NCI-H187 treated with DMSO at 0.1 percent for 48 hours (cell line): ENCODE results near the gene FRS3.
"Not testable (repeated sequence)": the region's sequence is repeated elsewhere in the genome, so short reads cannot be mapped to it uniquely, and the experiment has no call there.

ENCODE experiments used
- DNase-seq: peaks from one replicate; lab custom pipeline; 2025; lab: John Stamatoyannopoulos, UW

The FRS3 gene

DNA sequence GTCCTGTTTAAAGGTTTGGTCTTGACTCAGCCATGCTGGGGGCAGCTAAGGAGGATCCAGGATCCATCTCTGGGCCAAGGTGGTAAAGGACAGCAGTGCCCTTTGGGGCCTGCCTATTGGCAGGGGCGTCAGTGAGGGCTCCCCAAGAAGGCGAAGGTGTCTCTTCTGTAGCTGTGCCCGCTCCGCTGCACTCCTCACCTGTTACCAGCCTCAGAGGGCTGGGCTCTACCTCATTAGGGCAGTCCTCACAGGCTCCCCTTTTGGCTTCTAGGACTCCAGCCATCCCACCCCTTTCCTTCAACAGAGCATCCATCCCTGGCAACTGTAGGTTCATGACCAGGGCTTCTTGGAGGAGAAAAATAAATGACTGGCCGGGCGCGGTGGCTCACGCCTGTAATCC, 10.3 kb downstream of the FRS3 start:
- DNase-seq: no peak

DNA sequence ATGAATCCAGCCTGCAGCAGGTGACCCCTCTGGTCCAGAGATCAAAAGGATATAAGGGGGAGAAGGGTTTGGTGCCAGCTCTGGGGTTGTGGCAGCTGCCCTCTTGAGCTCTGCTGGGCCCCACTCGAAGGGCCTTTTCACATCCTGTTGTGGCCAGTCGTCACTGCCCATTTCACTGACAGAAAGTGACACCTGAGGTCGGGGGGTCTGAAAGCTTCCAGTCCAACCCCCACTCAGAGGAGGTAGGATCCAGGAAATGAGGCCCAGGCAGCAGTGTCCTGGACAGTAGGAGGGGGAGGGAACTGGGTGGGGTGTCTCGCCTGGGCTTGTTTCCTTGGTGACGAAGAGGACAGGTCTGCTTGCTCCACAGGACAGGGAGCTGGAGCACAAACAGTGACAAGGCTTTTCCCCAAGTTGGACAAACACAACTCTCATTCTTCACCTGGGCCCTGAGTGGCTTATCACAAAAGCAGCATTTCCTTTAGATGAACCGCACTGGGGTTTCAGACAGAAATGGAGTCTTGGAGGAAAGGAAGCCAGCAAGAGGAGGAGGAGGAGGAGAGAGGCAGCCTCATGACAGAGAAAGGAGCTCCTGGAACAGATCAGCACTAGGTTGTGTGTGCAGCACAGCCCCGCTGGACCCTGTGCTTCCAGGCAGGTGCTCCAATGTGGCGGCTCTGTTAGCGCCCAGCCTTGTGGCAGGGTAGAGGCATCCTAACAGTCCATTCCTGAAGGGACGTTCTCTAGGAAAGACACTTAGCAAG, 11.0 kb downstream of the FRS3 start:
- no peak for DNase-seq

DNA sequence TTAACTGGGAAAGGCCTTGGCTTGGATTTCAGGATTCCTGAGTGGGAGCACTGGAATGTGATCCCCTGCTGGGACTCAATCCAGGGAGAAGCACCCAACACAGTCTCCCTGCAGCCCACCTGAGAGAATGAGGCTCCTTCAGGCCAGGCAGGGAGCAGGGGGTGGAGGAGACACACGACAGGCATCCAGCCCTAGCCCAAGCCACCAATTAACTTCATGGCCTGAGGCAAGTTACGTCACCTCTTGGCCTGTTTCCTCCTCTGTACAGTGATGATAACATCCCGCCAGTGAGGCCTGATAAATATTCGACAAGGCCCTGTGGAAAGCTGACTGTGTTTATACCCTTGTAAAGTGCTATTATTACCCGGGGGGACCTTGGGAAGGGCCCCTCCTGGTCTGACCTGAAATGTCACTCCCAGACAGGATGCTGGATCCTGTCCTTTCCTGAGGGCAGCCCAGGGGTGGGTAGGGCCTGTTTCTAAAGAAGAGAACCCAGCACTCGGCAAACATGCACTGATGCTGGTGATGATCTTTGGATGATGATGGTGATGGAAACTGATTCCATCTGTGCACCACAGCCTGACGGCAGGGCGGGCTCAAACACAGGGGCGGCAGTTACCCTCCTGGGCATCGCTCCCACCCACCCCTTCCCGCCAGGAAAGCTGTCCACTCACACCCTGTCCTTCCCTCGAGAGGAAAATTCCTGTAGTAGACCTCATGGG, 12.4 kb downstream of the FRS3 start:
- no peak for DNase-seq

DNA sequence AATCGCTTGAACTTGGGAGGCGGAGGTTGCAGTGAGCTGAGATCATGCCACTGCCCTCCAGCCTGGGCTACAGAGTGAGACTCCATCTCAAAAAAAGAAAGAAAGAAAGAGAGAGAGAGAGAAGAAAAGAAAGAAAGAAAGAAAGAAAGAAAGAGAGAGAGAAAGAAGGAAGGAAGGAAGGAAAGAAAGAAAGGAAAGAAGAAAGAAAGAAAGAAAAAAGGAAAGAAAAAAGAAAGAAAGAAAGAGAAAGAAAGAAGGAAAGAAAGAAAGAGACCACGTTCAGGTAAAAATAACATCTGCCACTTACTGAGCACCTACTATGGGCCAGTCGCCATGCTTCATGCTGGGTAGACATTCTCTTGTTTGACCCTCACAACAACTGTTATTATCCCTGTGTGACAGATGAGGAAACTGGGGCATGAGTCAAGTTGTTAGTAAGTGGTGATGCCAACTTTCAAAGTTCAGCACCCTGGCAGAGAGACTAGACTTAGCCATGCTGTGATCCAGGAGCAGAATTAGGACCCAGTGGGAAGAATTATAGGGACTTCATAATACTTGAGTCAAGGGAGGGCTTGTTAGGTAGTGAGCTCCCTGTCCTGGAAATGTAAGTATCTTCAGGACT, 13.5 kb downstream of the FRS3 start:
- DNase-seq: not testable (repeated sequence)

DNA sequence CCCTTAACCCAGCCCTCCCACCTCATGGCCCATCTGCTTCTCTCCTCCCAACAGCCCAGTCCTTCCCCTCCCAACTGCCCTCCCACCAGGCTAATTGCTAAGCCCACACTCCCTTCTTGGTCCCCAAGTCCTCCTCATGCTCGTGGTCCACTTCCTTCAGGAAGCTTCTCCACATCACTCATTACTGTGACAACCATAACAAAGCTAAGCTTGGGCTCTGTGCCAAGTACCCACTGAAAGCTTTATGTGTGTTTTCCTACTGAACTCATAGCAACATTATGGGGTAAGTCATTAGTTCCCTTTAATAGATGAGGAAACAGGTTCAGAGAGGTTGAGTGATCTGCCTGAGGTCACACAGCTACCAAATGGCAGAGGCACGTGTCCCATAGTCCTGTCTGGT, 16.2 kb downstream of the FRS3 start:
- DNase-seq: no peak

DNA sequence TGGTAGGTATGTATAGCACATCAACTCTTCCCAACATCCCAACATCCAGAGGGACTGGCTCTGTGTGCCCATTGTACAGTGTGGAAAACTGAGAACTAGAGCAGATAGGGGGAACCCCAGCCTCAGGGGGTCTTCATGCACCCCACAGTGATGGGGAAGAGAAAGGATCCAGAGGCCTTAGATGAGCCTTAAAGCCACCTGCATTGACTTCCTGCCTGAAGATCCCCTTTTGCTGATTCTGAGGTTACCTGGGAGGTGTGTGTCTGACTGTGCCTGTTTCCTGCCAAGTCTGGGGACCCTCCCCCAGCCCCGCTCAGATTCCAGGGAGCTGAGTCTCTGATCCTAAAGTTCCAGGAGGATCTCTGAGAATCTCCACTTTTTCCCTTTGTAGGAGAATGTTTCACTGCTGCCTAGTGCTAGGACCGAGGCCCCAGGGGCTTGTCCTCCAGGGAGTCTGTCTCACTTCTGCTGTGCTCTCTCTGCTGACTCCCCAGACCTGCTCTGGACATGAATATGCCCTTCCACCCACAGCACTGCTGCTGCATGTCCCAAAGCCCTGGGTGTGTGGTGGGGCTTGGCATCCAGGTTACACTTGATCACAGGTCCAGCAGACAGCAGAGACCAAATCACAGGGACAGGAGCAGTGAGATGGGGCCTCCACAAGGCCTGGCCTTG, 19.7 kb downstream of the FRS3 start:
- DNase-seq: no peak

DNA sequence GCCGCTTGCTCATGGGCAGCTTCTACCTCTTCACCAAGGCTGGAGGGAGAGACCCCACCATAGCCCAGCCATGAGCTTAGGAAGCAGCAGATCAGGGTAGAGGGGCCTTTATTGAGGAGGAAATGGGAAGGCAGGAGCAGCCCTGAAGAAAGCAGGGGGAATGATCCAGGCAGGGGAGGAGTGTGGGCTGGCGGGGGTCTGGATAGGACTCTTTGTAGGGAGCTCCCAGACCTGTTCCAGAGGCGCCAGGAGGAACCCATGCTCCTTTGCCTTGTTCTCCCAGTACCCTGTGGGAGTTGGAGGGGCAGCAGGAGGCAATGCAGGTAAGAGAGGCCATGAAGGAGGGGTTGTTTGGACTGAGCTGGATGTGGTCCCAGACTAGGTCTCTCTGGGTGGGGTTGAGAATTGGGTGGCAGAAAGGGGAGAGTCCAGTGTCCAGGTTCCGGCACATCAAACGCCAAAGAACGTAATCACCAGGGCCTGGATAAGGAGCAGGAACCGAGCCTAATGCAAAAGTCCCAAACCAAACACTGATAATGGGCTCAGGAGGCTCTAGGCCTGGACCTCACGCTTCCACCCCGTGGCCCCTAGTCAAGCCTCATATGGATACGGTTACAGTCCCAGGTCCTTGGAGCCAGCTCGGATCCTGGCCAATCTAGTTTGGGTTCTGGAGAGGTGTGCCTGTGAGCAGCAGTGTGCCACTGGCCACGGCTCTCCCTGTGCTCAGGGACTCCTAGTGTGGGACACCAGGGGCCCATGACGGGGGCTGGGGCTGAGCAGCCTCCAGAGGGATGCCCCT, 20.4 kb downstream of the FRS3 start:
- no peak for DNase-seq

DNA sequence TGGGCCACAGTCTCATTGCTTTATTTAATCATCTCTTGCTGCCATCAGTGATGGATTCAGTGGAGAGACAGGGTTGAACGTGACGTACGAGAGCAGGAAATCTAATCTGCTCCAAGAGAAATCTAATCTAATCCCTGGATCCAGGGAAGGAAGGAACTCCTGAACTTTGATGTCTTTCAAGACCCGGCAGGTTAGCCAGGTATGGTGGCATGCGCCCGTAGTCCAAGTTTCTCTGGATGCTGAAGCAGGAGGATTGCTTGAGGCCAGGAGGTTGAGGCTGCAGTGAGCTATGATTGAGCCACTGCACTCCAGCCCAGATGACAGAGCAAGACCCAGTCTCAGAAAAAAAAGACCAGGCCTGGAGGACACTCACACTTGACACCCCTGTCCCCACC, 21.1 kb downstream of the FRS3 start:
- DNase-seq: no peak

DNA sequence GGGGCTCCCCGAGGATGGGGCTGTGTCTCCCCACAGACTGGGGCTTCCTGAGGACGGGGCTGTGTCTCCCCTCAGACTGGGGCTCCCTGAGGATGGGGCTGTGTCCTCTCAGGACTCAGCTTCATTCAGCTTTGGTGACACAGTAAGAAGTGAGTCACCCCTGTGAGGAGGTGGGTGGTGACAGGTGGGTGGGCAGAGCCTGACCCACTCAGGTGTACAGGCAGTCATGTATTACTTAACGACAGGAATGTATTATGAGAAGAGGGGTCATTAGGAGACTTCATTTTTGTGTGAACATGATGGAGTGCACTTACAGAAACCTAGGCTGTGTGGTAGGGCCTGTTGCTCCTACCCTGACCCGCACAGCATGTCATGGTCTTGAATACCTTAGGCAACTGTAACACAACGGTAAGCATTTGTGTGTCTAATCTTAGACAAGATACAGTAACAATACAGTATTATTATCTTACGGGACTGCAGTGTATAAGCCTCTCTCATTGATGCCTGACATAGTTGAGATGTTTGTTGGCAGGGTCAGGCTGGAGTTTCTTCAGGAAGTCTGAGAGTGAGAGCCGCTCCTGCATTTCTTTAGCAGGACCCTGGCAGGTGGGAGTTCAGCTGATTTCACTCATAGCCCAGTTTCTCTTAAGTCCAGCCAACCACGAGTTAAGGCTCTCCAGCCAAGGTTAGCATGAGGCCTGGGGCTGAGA, 21.6 kb downstream of the FRS3 start:
- no peak for DNase-seq

DNA sequence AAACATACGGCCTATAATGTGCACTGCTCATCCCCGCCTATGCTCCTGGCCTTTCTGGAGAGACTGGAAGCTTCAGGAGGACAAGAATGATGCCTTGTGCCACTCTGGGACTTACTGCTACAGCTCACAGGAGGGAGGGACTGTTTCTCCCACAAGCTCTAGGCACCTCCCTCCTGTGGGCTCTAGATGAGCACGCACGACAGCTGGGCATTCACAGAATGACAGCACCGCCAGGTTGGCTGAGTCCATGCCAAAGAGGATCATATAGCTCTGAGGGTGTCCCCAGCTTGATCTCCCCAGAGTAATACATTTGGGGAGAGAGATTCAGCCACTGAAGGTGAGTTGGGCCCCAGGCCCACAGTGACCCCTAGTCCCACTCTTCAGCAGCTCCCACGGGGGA, 22.4 kb downstream of the FRS3 start:
- DNase-seq: no peak

DNA sequence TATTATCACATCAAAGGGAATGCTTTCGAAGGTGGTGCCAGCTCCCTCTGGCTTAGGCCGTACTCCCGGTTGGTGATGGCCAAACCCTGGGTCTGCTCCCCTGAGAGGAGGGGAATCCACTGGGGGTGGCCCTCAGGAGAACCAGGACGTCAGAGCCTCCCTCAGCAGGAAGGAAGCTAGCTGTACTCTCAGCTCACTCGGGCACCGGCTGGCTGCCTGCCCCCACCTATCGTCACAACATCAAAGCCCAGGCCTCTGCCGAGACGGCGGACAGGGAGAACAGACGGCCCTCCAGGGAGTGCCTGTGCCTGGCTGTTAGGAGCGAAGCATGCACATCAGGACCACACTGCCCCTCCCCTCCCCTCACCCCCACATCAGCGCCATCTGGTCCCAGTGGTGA, 23.3 kb downstream of the FRS3 start:
- DNase-seq: no peak

DNA sequence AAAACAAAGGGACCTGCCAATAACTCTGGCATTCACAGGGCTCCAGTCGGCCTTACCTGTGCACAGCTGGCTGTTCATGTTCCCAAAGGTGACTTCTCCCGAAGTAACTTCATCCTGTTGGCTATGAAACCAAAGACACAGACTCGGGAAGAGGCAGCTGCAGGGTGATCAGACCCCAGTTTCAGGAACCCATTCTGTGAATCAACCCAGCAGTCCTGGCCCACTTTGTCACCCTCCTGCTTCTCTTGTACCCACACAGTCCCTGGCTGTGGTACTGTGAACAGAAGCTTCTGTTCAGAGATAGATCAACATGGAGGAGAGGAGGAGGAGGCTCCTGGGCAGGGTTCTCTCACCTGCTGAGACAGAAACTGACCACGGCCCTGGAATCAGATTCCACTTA, 23.8 kb downstream of the FRS3 start:
- DNase-seq: no peak

DNA sequence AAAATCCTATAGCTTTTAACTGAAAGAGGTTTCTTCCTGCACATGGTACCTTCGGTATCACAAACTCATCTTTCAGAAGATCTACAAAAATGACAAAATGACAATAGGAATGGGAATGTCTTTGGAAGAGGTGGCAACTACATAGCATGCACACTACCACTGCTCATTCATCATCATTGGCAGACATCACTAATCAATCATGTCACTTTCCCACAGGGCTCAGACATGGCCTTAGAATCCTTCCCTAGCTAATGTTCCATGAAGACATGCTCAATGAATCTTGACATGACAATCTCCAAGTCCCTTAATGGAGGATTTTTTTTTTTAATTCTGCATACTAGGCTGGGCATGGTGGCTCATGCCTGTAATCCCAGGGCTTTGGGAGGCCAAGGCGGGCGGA, 29.3 kb downstream of the FRS3 start:
- no peak for DNase-seq

DNA sequence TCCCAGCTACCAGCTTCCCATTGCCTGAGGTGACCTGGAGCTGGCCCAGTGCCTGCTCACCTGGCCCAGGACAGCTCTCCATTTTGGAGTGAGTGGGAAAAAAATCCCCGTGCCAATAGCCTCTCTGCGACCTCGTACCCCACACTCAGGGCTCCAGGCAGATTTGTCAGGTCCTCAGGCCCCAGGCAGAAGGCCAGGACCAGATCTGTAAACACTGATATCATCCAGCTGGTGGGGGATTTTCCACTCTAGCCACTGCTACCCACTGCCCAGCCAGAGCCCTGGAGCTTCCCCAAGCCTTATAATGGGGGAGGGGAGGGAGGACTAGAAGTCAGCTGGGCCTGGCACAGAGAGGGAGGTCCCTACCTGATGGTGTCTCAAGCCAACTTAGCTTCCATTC, 31.2 kb downstream of the FRS3 start:
- no peak for DNase-seq

DNA sequence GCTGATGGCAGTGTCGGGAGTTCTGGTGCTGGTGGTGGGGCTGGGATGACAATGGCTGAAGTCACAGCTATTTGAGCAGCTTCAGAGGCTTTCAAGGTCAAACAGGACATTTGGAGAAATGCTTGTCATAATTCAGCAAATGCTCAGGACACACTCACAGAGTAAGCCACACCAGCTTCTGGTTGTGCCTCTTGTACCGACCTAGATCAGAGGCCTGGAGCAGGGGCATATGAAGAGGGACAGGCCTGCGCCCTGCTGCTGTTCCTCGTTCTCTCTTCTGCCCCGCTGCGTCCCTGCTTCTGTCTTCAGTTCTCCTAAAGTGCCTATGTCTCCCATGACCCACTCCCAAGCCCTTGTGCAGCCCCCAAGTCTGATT, 31.6 kb downstream of the FRS3 start:
- no peak for DNase-seq

DNA sequence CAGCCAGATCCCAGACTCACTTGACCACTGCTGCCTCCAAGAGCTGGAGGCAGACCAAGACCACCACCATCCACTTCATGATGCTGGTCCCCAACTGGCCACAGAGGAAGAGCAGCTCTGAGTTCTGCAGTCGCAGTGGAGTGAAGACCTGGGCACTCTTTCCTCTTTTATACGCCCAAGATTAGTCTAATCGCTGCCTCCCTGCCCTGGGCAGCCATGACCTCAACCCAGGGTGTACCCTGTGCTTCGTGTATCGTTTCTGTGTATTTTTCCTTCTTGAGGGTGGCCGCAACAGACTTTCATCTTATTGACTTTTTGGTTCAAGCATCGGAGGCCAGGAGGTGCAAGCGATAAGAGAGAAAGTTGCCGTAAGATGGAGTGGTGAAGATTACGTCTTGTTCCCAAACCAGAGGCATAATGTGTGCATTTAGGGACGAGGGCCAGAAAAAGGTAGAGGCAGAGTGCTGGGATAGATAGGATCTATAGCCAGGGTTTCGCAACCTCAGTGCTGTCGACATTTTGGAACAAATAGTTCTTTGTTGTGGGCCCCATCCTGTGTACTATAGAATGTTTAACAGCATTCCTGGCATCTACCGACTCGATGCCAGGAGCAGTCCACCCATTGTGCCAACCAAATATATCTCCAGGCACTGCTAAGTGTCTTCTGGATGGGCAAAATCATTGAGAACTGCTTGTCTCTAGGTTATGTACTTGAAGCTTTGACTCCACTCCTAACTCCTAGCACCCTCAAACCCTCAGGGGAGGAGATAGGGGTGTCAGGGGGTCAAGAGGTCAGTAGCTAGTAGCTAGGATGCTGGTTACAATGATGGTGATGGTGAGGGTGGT, 32.2 kb downstream of the FRS3 start, which contains the start of gene PGC:
PGC (minus strand) TSS at position 142 of the 846 bp plus-strand sequence; CDS start at position 79, 63 bp downstream.
- DNase-seq: no peak

DNA sequence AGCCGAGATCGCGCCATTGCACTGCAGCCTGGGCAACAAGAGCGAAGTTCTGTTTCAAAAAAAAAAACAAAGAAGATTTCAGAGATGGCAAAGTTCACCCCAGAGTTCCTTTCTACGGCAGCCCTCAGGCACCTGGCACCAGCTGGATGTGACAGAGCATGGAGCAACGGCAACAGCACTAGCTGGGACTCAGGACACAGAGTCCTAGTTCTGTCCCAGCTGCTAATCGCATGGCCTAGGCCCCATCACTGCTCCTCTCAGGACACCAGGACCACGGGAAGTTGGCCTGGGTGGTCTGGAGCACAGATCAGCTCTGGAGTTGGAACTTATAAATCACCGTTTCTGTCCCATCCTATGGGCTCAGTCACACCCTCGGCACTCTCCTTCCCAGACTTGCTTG, 33.6 kb downstream of the FRS3 start:
- DNase-seq: no peak

DNA sequence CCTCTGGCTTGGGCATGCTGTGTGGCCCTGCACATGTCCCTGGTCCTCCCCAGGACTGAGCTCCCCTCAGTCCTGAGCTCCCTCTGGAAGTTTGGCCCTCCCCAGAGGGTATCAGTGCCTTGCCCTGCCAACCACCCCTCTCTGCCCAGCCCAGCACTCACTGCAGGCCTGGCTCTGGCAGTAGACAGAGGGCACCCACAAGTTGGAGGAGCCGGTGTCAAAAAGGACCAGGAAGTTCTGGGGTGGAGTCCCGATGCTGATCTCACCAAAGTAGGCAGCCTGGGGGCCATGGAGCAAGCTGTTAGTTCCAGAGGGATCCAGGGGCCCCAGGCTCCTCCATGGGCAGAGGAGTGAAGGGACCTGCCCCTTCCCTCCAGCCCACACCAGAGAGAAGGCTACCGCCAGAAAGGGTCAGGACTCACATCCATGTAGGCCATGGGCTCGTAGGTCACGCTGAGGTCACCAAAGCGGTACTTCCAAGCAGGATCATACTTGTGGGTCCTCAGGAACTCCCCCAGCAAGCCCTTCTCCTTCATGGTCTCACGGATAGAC, 35.4 kb downstream of the FRS3 start:
- DNase-seq: no peak

DNA sequence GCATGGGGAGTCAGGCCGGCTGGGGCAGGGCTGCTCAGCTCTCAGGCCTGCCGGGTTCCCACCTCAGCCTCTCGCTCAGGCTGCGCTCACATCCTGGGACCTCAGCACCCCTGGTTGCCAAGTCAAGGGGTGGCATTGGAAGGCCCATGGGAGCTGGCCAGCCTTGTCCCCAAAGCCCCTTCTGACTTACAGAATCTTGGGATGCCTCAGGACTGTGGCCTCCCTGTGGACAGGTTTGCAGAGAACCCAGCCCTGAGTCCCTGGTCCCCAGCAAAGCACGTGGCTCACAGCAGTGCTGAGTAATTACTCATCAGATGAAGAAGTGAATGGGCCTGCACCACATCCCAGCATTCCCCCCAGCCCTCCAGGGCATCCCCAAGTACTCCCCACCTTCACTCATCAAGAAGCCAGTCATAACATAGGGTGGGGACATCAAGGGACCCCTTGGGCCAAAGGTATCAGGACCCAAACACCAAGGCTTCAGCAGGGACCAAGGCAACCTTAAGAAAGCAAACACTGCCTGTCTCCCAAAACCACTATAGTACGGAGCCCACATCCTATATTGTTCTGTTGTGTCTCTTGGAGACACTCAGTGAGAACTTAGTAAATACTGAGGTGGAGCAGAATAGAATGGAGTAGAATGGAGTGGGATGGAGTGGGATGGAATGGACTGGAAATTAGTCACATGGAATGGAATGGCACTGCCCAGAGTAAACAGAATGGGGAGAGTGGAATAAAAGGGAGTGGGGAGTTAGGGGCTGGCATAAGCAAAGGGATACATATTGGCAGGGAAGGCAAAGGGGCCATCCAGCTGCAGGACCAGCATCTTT, 36.1 kb downstream of the FRS3 start:
- DNase-seq: no peak
